HL-60 (cell line): ENCODE data around the gene DCP1B.

Experiments
- REST ChIP-seq: IDR thresholded peaks from 2 replicates; pipeline ENCODE4 v1.6.1; 2012; ENCODE audit warnings: low read depth; ENCODE audit not compliant: insufficient replicate concordance
- TF ChIP-seq, protein P1 (sequence below): IDR thresholded peaks from one replicate; pipeline ENCODE4 v1.5.1; 2011; ENCODE audit warnings: low read length, control low read depth, inconsistent platforms; ENCODE audit not compliant: insufficient read depth

DNA sequence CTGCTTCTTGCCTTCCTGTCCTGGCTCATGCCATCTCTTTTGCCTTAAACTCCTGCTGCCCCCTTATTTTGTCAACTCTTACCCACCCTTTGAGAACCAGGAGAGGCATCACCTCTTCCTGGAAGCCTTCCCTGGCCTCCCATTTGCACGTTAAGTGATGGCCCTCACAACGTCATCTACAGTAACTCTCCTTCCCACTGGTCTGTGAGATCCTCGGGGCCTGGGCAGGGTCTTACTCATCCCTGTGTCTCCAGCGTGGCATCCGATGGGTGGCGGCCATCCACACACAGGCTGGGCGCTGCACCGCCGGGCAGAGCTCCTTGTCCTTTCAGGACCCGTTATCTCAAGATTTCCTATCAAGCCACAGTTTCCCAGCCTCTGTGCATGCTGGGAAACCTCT is 69.0 kb downstream of the DCP1B start:
- TF ChIP-seq, protein P1, sequence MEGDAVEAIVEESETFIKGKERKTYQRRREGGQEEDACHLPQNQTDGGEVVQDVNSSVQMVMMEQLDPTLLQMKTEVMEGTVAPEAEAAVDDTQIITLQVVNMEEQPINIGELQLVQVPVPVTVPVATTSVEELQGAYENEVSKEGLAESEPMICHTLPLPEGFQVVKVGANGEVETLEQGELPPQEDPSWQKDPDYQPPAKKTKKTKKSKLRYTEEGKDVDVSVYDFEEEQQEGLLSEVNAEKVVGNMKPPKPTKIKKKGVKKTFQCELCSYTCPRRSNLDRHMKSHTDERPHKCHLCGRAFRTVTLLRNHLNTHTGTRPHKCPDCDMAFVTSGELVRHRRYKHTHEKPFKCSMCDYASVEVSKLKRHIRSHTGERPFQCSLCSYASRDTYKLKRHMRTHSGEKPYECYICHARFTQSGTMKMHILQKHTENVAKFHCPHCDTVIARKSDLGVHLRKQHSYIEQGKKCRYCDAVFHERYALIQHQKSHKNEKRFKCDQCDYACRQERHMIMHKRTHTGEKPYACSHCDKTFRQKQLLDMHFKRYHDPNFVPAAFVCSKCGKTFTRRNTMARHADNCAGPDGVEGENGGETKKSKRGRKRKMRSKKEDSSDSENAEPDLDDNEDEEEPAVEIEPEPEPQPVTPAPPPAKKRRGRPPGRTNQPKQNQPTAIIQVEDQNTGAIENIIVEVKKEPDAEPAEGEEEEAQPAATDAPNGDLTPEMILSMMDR, result no peak
- no peak for TF ChIP-seq REST
